AML-193 (cell line): Measurements from ENCODE around the gene USP16.
A peak's percentile ranks its signal among the peaks of the same experiment; 100 is the strongest.
"Not testable (repeated sequence)": the region's sequence is repeated elsewhere in the genome, so short reads cannot be mapped to it uniquely, and the experiment has no call there.

Source experiments
- DNase-seq, 2 experiments: peaks; one replicate each; lab custom pipeline; 2025; lab: John Stamatoyannopoulos, UW

The USP16 gene

DNA sequence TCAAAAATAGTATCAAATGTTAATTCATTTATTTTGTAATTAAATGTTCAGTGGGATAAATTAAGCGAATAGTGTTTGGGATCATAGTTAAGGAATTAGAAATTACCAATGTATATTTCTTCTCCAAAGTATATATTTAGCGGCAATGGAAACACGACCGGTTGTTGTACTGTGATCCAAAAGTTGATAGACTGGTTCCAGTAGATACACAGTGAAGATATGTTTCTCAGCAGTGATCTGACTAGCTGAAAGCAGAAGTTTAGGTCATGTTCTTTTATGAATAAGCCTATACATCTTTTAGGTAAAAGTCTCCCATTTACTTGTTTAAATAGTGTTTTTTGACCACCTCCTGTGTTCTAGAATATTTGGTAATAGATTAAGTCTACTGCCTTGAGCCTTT, 8.8 kb downstream of the USP16 start:
- DNase-seq: no peak

DNA sequence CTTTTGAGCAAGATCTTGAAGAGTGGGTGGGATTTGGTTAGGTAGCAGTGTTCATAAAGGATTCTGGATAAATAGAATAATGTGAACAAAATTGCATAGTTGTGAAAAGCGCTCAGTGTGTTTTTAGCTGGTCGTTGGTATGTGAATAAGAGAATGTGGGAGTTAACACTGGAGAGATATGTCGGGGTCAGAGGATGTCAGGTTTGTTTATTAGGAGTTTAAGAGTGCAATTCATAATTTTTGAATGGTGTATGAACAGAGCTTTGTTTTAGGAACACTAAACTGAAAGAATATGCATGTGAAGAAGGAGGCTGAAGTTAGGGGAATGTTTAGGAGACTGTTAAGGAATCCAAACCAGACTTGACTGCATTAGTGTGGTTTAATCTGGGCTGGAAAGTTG, 9.4 kb downstream of the USP16 start:
- DNase-seq: no peak

DNA sequence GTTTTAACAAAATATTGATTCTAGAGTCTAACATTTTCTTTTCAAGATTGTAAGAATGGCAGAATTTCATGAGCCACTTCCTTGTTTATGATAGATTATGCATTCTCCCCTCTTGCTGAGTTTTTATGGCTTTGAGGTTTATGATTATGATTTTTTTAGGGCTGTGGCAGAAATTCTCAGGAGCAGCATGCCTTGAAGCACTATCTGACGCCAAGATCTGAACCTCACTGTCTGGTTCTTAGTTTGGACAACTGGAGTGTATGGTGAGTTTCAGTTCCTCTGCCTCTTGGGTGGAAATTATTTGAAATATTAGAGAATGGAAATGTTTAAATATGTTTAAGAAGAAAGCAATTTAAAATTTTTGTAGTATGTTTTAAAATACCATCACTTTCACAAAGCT, 10.2 kb downstream of the USP16 start:
- DNase-seq: no peak

DNA sequence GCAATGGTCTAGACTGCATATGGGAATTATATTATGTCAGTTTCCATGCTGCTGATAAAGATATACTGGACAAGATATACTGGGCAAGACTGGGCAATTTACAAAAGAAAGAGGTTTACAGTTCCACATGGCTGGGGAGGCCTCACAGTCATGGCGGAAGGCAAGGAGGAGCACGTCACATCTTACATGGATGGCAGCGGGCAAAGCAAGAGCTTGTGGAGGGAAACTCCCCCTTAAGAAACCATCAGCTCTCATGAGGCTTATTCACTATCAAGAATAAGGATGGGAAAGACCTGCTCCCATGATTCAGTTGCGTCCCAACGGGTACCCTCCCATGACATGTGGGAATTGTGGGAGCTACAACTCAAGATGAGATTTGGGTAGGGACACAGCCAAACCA, 27.8 kb downstream of the USP16 start:
- no peak for DNase-seq

- DNase-seq: no peak
Observed at GRCh38 chr21:29053011-29053553, 28.6 kb downstream of the USP16 start.

- DNase-seq: no peak
Observed at GRCh38 chr21:29053656-29054055, 29.2 kb downstream of the USP16 start.

DNA sequence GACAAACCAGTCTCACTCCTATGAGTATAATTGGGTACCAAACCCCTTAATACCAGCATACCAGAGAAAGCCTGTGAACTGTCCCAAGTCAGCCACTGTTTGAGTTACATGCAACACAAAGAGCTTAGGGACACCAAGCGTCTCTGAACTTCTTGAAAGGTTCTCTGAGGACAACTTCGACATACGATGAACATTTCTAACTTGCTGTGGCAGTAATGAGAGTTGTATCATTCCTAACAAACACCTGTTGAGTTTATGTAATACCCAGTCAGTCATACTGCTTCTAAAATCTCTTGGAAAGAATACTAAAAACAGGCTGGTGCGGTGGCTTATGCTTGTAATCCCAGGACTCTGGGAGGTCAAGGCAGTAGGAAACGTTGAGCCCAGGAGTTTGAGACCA, 30.6 kb downstream of the USP16 start:
- no peak for DNase-seq

DNA sequence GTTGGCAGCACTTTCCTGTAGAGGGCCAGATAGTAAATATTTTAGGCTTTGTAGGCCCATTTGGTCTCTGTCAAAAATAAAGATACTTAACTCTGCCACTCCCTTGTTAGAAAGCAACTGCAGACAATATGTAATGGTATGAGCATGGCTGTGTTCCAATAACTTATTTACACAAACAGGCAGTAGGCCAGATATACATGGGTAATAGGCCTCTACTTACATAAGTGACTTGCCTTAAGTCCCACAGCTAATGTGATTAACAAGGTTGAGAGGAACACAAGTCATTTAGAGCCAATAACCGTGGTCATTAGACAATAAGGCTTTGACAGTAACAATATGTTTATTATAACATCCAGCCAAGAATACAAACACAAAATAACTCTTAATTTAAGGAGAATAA, 31.5 kb downstream of the USP16 start:
- no peak for DNase-seq

GRCh38 chr21:29056538-29057050, 32.1 kb downstream of the USP16 start:
- no peak for DNase-seq

- DNase-seq: no peak
Observed at GRCh38 chr21:29064850-29065481, 40.5 kb downstream of the USP16 start.

DNA sequence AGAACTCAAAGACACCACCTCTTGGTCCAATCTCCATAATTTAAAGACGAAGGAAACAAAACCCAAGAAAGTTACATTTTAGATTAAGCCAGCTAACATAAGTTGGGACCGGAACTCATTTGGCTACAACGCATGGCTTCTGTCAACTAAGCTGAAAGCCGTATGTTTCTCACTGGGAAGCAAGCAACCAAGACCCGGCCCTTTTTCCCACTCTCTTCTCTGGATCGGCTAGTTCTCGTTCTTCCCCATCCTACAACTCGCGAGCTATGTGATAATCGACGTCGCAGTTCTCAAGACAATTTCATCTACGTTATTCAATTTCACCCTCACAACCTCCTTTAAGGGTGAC, 48.4 kb downstream of the USP16 start:
- peak in 1 of 2 experiments; percentile 24 for DNase-seq

DNA sequence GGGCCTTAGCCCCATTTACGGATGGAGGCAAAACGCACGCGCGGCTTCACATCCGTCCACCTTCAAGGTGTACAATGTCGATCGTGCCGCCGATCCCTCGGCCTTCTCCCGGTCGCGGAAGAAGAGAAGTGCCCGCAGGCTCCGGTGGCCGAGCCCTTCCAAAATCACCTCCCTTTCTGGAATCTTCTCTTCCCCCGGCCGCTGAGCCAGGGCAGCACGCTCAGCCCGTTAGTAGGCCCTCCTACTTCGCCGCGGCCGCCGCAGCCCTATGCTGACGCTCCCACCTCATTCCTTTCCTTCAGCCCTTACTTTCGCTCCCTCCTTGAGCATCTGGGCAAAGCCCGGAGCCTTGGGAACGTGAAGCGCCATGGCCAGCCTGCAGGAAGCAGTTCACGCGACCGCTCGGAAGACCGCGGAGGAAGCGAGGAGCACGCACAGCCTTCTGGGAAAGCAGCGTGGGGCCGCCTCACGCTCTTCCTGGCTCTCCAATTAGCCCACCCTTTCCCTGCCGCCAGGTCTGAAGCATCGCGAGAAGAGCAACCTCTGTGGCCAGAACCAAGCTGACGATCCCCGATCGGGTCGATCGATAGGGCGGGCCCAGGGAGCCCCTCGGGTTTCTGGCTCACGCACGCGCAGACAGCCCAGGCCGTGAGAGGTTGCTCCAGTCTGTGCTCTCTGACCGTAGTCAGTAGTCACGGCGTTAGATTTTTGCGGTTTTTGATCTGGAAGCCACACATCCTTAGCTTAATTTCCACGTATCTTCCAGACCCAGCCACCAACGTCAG, 48.9 kb downstream of the USP16 start, which contains the start of gene CCT8:
Gene CCT8, minus strand, starts transcription at position 427 of the 785 bp plus-strand sequence. Its CDS starts 58 bp downstream, at position 369.
- DNase-seq: peak; percentile 97 to 98

DNA sequence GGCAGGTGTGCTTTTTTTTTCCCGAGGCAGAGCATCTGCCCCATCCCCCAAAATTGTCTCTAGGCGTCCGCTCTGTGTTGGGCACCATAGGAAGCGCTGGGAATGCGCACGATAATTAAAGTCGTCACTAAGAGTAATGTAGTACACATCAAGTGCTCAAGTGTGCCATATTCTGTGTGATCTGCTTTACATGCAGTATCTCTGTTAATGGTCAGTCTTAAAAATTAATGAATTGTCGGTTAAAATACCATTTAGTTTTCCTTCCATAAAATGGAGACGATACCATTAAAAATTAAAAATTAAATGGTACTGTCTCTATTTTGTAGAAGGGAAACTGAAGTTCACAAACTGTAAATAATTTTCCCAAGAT, 49.5 kb downstream of the USP16 start:
- no peak for DNase-seq

DNA sequence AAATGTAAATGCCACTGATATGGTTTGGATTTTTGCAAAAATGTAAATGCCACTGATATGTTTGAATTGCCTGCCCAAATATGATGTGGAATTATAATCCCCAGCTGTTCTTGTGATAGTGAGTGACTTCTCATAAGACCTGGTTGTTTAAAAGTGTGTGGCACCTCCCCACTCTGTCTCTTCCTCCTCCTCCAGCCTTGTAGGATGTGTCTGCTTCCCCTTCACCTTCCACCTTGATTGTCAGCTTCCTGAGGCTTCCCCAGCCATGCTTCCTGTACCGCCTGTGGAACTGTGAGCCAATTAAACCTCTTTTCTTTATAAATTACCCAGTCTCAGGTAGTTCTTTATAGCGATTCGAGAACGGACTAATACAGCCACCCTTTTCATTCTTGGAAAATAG, 50.3 kb downstream of the USP16 start:
- DNase-seq: no peak

DNA sequence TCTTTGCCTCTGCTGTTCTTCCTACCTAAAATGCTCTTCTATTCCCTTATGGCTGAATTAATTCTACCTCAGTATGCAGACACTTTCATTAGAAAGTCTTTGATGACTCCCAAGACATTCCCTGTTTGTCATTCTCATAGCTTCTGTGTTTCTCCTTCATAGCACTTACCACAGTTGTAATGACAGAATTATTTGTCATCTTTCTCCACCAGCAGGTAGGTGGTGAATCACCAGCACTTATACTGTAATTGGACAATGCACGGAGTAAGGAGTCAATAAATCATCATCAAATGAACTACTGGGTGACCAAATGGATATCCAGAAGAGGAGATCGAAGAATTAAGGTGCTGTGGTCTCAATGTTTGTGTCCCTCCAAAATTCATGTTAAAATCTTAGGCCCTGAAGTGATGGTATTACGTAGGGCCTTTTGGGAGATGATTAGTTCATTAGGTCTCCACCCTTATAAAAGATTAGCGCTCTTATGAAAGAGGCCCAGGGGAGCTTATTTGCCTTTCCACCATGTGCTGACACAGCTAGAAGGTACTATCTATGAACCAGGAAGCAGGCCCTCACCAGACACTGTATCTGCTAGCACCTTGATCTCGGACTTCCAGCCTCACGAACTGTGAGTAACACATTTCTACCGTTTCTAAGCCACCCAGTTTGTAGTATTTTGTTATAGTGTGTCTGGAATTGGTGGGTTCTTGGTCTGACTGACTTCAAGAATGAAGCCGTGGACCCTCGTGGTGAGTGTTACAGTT, 51.4 kb downstream of the USP16 start:
- no peak for DNase-seq

DNA sequence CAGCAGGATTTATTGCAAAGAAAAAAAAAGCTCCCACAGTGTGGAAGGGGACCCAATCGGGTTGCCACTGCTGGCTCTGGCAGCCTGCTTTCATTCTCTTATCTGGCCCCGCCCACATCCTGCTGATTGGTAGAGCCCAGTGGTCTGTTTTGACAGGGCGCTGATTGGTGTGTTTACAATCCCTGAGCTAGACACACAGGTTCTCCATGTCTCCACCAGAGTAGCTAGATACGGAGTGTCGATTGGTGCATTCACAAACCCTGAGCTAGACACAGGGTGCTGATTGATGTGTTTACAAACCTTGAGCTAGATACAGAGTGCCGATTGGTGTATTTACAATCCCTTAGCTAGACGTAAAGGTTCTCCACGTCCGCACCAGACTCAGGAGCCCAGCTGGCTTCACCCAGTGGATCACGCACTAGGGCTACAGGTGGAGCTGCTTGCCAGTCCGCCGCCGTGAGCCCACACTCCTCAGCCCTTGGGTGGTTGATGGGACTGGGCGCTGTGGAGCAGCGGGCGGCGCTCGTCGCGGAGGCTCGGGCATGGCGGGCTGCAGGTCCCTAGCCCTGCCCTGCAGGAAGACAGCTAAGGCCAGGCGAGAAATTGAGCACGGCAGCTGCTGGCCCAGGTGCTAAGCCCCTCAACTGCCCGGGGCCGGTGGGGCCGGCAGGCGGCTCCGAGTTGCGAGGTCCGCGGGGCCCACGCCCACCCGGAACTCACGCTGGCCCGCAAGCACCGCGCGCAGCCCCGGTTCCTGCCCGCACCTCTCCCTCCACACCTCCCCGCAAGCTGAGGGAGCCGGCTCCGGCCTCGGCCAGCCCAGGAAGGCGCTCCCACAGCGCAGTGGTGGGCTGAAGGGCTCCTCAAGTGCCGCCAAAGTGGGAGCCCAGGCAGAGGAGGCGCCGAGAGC, 52.5 kb downstream of the USP16 start:
- not testable (repeated sequence) for DNase-seq

DNA sequence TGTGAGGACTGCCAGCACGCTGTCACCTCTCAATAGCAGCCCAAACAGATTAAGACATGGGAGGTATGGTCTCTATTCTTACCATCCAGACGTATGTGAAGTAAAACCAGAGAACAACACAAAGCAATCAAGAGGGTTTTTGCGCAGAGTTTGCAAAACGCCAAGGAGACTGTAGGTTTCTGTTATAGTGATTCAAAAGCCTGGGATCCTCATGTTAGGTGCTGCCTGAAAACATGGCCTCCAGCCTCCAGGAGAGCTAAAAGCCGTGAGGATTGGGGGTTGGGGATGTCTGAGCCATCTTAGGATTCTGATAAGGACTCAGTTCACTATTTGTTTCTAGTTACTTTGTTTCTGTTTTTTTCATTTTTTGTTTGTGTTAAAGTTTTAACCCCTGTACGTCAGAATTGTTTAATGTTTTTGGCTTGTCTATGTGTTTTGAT, 53.2 kb downstream of the USP16 start:
- DNase-seq: no peak

DNA sequence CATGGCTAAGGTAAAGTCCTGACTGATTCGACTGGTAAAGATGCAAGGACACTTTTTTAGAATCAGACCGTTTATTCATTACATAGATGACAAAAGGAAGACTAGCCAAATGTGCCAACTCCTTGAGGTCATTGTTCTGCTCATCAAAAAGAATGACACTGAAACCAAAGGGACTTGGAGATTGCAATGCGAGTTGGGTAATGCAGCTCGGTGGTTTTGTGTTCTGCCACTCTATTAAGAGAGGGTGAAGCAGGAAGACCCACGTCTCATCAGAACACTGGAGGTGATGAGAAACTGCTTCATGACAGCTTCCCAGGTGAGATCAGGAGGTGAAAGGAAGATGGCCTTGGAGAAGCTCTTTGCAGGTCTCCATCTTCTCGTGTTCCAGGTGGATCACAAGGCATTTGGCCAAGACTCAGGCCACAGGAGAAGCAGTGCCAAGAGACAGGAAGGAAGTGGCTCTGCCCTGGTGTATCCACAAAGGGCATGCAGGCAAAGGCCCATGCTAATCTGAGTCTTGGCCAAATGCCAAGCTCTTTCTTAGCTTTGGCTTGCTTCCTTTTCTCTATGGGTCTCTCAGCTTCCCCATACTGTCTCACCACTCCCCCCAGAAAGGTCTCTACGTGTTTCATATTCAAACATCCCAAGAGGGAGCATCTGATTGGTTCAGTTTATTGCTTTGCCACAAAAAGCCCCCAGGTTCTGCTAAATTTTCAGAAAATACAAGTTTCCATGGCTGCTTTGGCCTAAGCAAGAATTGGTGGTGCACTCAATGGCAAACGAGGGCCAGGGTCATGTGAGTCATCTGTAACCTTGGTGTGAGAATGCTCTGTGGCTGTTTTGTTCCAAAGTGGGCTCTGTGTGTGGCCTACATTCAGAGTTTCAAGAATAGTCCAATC, 54.6 kb downstream of the USP16 start:
- DNase-seq: peak; percentile 79 to 83

DNA sequence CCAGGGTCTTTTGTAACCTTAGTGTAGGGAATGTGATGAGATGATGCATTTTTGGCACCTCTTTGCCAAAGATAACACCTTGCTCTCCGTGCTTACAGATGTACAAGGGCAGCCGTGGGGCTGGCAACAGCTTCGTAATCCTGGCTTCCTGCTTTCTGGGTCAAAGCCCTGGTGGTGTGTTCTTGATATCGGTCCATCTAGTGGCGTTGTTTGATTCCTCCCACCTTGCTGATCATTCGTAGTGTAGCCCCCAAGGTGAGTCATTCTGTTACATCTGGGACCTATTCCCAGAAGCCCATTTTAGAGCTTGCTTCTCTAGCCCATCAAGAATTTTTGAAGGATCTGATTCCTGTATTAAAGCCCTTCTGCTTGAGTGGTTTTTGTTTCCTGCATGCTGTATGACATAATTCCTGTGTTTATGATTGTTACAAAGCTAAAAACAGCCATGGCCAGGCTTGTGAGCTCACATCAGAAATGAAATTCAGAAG, 56.0 kb downstream of the USP16 start:
- no peak for DNase-seq
